Kidney glomerular epithelial cell (primary cell): ENCODE results near the gene ANOS1.
A peak's percentile ranks its signal among the peaks of the same experiment; 100 is the strongest.

Experiments used
- DNase-seq: peaks from one replicate; lab custom pipeline; 2025; lab: John Stamatoyannopoulos, UW

The ANOS1 gene

DNA sequence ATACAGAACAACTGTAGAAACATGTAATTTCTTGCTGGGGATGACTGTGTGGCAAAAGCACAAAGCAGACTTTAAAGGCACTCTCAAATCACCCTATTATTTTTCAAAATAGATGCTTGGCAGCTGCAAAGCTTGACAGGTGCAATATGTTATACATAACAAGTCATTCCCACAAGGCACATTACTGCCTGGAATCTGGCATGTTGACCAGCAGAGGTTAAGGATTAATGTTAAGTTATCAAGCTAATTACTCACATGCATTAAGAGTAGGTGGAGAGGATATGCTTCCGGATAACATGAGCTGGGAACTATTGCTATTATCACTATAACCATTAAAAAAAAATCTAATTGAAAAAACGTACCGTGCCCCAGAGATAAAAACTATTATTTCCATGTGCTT is 17.8 kb downstream of the ANOS1 start:
- no peak for DNase-seq

DNA sequence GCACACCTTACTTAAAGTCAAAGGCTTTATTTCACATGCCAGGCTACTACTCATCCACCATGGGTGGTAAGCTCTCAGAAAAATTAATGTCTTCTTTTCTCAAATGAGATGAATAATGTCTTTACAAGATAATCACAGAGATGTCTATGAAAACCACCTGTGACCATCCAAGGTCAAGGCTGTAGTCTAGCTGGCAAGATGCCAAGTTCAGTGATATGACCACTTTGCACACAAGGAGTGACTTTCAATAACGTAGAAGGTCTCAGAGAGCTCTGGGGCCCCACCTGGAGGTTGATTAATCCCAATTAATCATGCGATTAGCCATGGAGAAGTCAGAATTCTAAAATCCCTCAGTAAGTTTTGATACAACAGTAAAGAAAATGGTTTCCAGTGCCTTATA is 20.5 kb downstream of the ANOS1 start:
- DNase-seq, result no peak

DNA sequence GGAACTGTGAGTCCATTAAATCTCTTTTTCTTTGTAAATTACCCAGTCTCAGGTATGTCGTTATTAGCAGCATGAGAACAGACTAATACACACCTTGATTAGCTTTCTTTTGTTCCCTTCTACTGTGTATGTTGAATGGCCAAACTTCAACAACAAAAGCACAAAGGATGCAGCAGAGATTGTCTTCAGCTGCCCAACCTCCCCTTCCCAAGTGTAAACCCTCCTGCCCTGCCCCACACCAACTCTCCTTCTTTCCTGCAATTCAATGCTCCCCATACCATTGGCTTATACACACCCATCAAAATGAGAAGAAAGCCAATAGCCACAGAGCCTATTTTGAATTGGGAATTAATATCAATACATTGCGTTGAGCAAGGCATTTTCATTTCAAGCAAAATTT is 27.8 kb downstream of the ANOS1 start:
- no peak for DNase-seq

DNA sequence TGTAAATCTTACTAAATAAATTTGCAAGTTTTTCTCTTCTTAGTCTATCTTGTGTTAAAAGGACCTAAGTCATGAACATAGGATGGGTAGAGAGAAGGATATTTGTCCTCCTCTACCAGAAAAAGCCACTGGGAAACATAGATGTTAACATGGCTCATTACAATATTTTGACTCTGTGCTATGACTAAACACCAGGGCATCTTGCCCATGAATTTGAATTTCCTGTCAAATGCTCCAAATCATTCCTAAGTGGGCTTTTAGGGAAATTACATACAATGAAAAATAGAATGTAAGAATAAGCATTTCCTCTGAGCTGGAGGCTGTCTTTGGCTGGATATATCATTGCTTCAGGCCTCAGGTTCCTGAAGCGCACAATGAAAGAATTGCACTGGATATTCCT is 39.1 kb downstream of the ANOS1 start:
- no peak for DNase-seq

DNA sequence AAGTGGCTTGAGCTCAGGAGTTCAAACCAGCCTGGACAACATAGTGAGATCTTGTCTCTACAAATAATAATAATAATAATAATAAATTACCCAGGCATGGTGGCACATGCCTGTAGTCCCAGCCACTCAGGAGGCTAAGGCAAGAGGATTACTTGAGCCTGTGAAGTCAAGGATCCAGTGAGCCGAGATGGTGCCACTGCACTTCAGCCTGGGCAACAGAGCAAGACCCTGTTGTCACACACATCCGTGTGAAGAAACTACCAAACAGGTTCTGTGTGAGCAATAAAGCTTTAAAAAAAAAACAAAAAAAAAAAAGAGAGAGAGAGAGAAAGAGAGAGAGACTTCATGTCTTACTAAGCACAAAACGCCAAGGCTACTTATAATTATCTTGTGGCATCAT is 42.5 kb downstream of the ANOS1 start:
- DNase-seq, result no peak

DNA sequence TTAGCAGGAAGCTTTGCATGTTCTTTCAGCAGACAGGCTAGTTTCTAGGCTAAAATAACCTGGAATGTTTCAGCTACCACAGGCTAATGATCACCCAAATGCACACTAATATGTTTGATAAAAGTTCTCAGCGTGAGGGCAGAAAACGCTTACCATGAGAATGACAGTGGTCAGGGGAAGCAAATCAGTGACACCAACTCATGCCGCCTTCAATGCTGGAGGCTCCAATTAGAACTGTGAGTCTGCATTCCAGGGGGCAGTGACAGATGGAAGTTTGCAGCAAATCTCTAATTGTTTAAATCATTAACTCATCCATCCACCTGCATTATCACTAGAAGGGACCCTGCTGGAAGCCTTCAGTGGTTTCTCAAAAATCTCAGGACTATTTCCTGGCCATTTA is 43.2 kb downstream of the ANOS1 start:
- no peak for DNase-seq

DNA sequence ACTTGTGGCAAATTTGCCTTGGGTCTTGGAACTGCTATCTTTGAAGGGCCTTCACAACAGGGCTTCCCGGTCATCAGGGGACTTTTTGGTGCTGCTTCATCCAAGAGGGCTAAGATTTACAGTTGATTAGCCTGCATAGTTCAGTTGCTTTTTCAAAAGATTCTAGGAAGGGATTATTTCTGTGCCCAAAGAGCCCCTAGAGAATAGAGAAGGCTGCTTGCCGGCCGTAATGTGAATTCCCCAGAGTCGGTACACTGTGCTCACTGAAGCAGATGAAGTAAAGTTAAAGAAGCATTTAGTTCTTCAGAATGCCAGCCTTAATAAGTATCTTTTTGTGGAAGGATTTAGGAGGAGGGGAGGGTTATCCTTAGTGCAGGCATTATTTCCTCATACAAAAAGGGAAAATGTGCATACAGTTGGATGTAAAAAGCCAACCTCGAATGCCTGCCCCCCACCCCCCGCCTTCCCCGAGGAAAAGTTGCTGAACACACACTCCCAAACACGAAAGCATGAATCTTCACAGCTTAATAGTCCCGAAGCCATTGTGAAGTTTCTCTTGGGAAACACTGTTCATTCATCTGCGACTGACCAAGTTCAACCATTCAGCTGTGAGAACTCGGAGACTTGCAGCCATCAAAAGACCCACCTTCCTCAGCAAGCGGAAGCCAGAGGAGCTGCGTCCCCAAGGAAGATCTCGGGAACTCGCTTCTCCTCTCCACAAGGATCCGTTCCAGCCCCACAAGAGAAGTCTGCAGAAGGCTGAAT is 47.6 kb downstream of the ANOS1 start:
- DNase-seq, result no peak

DNA sequence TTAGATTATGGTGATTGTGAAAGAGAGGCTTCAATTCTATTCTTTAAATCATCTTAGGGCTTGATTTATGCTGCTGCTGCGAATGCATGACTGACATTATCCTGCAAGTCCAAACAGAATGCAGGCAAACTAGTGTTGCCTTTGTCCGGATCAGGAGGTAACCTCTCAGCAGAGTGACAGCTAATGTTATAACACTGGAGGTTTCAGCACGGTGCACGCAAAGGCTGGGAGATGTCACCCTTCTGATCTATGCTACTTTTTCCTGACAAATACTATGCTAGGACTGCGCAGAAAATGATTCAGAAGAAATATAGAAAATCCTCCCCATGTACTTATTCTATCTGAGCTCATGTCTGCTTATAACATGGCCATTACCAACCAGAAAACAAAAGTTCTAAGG is 48.2 kb downstream of the ANOS1 start:
- DNase-seq, result no peak

DNA sequence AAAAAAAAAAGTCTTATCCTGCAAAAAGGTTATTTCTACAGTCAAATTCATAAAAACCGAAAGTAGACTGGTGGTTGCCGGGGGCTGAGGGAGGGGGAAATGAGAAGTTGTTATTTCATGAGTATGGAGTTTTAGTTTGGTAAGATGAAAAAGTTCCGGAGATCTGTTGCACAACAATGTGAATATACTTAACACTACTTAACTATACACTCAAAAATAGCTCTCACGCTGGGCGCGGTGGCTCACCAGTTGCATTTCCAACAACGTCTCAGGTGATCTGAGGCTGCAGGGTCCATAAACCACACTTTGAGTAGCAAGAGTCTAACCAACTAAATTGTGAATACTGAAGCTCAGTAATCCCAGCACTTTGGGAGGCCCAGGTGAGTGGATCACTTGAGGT is 52.4 kb downstream of the ANOS1 start:
- DNase-seq, result no peak

DNA sequence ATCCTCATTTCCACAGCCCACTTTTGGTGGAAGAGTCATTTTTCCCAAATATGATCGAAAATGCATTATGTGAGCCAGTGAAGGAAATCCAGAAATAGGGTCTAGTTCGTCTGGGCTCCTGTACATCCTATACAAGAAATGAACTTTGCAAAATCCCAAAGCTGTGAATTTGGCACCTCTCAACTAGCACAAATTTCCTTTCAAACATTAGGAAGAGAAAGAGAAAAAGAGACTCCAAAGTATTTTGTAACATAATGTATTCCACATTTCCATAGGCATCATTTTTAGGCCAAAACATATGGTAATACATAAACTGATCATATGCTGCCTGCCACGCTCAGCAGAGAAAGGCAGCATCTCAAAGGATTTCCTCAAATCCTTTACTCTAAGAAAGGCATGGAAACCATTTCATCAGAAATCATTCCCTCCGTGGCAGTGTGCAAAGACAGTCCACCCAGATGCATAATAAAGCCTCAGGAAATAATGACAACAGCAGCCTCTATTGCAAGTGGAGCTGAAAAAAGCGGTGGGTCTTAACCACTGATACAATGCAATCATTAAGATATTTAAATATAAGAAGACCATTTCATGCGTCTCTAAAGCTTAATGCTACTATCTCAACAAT is 56.8 kb downstream of the ANOS1 start:
- DNase-seq, result no peak

DNA sequence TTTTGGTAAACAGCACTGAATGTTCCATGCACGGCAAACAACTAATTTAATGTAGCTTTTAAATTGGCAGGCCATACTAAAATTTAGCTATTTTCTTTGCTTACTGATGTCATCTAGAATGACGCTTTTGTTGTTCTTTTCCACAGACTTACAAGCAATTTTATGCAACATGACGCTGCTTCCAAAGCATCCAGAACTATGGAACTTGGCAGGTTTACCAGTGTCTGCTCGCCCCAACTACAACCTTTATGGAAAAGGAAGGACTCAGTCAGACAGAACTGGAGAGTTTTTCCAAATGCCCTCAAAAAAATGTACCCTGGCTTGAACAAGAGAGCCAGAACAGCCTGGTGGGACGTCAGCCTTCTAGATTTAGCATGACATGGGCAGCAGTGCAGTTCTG is 58.7 kb downstream of the ANOS1 start:
- no peak for DNase-seq

DNA sequence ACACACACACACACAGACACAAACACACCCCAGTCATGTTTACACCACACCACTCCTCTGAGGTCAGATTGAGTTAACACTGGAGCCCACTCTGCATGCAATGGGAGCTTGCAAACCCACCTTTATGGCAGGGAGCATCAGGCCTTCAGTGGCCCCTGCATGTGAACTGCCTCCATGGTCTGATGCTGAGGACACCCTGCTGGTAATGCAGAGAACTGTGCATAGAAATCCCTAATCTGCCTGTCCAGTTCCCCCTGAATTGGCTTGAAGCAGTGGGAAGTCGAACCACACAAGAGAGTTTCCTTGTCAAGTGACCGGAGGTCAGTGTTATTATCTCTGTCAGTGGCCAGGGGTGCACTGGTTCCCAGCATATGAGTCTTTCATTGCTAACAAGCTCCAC is 59.8 kb downstream of the ANOS1 start:
- no peak for DNase-seq

DNA sequence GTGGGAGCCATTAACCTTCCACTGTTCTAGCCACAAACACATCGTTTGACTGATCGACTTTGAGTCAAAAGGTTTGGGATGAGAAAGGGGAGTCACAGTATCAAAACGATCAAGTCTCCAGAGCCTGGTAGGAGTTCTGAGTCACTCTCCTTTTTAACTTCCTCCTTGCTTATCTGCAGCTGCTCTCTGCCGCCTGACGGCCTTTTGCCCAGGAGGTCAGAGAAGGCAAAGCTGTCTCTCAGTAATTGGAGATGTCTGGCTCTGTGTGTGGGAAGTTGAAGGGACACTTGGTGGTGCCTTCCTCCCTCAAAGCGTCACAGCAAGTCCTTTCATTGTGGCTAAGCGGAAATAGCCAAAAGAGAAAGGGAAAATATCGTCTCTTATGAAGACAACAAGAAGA is 63.1 kb downstream of the ANOS1 start:
- no peak for DNase-seq

DNA sequence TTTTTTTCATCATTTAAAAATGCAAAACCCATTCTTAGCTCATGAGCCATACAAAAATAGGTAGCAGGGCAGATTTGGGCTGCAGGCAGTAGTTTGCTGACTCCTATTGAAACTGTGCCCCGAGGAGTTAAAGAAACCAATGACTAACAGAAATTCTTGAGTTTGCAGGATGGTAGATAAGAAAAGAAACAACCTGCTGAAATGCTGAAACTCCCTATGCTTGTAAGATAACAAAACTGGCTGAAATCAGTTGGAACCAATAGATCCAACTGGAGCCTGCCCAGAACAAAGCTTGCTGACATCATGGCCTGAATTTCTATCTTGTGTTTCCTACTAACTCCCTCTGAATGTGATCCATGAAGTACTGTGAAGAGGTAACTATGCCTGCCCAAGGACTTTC is 68.6 kb downstream of the ANOS1 start:
- peak; percentile 2 for DNase-seq

DNA sequence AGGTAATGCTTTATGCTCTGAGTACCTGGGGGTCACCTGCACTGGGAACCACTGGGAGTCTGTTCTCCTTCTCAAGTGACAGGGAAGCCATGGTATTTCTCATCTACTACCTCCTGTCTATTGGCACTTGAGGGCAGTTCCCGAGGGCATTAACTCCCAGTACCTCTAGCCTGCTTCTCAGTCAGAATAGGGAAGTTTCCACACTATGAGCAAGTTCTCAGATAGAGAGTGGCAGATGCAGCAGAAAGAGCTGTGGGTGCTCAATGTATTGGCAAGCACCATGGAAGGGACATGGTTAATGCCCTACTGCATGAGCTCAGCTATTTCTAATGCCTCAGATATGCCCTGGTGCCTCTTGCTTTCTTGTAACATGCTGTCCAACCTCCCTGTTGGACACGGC is 74.1 kb downstream of the ANOS1 start:
- peak; percentile 1 for DNase-seq

DNA sequence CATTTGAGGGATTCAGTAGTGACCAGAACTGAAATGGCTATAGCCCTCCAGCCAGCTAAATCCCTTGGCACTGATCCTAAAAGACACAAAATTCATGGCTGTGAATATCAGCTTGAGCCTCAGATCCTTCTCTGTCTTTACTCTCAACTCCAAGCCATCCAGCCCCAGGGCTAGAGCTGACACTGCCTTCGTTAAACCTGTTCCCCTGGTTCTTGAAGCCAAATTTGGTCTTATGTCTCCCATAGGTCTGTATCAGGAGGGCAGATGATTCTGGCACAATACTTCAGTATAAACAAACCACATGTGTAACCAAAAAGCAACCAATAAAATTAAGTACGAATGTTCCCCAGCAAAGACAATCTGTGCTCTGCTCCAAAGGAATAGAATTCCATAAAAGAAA is 78.0 kb downstream of the ANOS1 start:
- DNase-seq, result no peak

DNA sequence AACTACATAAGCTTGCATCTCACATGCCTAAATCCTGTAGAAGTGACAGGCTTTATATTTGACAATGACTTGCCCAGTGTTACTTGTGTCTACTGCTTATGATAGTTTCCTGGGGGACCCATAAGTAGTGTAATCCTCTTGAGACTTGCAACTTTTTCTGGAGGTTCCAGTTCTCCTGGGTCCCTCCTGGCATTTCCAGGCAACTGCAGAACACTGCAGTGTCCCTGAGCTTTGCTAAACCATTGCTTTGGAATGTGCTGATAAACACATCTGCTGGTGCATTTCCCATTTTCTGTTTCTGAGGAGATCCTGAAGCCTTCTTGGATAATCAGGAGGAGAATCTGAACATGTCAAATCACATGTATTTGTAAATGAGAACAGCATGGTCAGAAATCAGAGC is 82.0 kb downstream of the ANOS1 start:
- no peak for DNase-seq

DNA sequence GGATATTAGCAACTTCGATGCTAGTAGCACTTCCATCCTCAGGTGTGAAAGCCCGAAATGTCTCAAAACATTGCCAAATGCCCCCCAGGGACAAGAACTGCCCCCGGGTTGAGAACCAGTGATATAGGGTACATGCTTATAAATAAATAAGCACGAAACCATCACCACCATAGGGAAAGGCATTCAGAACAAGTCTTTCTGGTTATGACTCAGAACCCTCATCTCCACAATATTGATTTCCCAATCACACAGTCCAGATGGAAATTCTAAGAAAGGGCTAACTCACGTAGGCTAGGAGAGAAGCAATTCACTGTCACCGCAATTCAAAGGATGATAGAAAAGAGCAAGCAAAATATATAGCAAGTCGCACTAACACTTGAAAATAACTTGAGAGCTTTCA is 84.8 kb downstream of the ANOS1 start:
- DNase-seq, result no peak

DNA sequence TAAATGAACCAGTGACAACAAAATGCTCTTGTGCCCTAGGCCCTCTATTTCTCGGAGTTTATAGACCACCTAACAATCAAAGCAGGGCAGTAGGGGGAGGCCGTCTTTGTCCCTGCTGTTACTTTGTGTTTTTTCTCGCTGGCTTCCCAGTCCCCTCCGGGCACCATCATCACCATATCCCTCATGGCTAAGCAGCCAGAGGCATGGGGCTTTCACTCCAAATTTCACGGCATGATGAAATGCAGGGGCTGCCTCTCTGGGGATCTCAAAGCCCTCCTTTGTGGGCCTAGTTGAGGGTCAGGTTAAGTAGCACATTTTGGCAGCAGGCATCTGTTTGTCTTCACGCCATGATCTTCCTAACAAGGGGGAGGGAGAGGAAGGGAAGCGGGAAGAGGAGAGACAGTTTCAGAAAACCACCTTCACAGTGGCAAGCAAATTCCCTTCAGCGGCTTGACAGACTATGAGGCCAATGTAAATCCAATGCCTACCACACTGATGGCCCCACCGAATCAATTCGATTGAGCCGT is 91.9 kb downstream of the ANOS1 start:
- DNase-seq, result no peak

DNA sequence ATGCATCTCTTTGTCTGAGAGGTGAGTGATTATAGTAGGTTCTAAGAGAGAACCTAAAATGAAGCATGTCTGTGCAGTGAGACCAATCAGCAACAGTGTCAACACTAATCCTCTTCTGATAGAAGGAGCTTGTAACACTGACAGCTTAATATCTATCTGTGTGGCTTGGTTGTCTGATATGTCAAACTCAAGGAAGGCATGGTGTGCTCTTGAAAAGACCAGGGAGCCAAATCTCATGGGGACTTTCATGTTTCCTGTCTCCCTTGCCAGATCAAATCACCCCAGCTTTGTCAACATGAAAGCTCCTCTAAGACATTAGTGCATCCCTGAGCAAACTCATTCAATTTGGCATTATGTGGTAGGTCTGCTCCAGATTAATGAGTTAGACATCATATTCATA is 95.4 kb downstream of the ANOS1 start:
- no peak for DNase-seq

DNA sequence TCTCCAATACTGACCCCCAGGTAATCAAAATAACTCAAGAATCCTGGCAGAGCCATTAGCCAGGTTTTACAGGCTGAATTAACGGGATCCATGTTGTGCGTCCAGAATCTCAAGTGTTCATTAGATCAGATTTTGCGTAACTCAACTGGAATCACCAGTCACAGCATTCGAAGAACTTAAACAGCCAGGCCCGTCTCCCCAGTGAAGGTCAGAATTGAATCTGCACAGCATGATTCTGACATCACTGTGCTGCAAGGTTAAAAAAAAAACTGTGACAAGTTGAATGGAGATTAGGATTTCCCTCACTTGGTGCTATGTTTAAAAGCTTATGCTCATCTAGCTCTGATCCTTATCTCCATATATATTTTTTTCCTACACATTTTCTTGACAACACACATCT is 96.1 kb downstream of the ANOS1 start:
- no peak for DNase-seq

DNA sequence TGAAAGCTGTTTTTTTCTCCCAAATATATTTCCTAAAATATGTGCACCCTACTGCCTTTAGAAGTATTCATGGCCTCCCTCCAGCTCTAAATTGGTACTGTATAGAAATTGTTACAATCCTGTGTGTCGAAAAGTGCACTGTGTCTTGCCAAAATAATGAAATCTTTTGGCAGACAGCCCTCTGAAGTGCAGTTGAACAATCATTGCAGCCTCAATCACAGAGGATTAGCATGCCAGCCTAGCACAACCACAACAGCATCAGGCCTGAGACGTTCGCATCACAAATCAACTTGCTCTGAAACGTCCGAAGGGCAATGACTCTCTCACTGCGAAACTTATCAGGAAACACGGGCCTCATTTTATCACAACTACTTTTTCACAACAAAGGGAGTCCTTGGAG is 99.0 kb downstream of the ANOS1 start:
- DNase-seq, result no peak

DNA sequence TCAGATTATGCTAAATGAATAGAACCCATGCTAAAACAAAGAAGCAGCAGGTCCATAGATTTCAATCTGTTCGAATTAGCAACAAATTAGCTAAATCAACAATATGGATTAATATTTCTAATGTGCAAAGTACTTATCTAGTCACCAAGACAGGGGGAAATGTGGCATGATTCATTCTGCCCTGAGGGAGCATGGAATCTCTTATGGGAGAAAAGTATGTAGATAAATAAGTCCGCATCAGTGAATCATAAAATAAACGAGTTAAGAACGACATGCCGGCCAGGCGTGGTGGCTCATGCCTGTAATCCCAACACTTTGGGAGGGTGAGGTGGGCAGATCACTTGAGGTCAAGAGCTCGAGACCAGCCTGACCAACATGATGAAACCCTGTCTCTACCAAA is 102.1 kb downstream of the ANOS1 start:
- DNase-seq, result no peak

DNA sequence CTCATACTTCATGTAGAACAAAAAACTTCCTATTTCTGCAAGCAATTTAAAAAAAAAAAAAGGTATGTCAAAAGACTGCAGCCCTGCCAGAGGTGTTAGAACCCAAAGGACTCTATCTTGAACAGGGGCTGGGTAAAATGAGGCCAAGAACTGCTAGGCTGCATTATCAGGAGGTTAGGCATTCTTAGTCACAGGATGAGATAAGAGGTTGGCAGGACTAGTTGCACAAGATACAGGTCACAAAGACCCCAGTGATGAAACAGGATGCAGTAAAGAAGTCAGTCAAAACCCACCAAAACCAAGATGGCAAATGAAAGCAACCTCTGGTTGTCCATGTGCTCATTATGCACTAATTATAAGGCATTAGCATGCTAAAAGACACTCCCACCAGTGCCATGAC is 104.1 kb downstream of the ANOS1 start:
- no peak for DNase-seq
